ENCODE data around the gene LAMA3.
A peak's percentile ranks its signal among the peaks of the same experiment; 100 is the strongest.

The LAMA3 gene

DNA sequence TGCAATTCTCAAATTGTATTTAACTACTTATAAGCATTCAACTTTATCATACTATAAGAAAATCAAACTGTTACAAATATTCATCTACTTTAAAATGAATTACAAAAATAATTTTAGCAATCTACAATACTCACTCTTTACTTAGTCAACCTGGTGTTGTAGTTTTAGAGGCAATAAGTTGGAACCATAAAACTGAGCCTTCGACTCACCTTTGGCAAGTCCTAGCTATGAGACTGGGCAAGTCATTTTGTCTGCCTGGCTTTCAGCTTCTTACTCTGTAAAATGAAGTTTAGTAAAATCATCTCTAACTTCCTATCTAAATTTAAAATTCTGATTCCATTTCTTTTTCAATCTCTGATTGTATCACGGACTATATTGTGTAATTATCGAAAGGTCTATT lies 161.0 kb downstream of the LAMA3 start:
- DNase-seq (ENCODE audit: low read depth) = no peak

DNA sequence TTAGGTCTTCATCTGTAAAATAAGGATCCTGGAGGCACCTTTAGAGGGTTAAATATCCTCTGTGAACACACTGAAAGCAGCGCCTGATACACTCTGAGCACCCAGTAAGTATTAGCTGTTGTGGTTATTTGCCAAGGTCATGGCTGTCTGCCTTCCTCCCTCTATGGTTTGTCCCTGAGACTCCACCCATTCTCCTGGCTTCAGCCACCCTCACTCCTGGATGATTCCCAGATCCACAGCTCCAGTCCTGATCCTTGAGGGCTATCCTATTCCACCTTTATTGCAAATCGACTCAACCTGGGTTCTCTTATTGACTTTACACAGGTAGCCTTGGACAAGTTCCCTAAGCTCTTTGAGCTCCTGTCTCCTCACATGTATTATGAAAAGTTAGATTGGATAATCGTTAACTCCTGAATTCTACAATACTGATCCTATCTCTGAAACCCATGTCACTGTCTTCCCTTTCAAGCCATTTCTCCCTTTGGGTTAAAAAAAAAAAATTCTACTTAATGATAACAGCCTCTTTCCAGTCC lies 162.3 kb downstream of the LAMA3 start:
- no peak for DNase-seq (ENCODE audit: low read depth)

DNA sequence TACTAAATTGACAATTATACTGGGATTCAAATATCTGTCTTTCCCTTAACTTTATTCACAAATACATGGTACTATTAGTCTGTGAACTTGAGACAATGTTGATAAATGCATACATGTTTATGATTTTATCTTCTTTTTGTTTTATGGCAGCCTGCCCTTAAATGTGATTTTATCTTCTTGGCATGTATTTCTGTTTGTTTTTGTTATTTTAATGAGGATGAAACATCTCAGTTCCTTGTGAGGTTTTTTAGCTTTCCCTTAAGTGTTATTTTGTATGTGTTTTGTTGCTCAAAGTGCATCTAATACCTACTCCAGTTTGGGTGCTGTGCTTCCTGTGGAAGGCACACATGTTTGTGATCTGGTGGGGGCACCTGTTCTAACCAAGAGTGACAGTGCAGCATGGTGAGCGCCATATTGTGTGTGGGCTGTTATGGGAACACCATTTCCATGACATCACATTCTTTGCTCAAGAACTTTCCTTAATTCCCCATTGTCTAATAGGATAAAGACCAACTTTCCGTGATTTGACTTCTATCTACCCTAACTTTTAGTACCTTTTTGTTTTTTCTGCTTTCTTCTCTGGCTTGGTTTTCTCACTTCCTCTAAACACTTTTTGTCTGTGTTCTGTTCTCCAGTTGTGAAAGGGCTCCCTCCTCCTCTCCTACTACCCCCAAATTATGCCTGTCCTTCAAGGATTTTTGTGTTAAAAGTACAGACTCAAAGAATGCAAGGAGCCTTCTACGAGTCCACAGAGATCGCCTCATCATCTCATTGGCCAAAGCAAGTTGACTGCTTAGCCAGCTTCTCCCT lies 163.2 kb downstream of the LAMA3 start:
- DNase-seq (ENCODE audit: low read depth) = no peak

GRCh38 chr18:23853448-23854195 lies 164.4 kb downstream of the LAMA3 start:
- DNase-seq (ENCODE audit: low read depth) = no peak

DNA sequence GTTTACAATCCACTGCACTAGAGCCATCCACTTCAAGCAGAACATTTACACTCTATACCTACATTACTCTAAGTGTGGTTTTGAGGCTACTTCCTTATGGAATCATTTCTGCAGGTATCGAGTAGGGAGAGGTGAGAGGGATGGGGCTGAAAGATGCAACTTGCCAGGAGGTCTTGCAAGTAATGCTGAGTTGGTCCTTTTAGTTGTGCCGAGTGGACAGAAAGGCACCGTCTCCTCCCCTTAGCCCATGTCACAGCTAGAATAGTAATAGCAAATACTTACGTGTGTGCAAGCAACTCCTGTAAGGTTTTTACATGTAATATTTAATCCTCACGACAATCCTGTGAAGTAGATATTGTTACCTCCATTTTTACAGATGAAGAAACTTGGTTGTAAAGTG lies 166.5 kb downstream of the LAMA3 start:
- DNase-seq (ENCODE audit: low read depth) = no peak

DNA sequence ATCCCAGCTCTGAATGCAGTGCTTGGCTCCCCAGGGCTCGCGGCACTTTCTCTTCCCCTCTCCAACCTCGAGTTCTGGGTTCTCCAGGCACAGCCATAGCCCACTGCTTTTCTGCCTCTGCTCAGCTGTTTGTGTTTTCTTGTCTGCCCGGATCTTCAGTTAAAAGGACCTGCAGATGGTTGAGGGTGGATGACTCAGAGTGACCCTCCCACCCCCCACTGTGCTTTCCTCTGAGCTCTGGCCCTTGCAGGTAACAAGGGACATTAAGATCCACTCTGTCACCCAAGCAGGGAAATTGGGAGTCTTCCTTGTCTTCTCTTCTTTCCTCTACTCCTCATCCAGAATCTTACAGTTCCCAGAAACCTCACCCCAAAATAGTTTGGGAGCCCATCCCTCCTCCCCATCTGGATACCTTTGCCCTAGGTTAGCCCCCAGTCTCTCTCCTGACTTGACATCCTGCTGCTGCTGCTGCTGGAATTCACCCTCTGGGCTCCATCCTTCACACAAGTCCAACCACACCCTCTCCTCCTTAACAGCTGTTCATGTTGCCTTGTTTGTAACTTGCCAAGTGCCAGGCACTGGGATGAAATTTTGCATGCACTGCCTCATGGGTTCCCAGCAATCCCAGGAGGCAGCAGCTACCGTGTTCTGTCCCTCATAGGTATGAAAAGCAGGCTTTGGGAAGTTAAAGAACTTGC lies 167.4 kb downstream of the LAMA3 start:
- DNase-seq (ENCODE audit: low read depth) = peak; percentile 38

DNA sequence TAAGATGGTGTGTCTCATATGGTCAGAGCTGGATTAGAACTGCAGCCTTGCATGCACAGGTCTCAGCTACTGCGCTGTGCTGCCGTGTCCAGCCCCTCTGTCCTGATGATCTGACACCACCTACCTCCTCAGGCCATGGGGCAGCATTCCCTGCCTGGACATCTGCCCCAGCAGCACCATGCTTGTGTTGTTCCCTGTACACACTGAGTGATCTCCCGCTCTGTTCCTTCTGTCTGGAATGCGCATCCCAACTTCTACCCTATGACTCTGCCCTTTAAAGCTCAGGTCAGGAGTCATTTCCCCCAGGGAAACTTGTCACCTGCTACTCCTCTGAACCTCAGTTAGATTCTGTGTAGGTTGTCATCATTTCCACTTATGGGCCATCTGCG lies 167.9 kb downstream of the LAMA3 start:
- DNase-seq (ENCODE audit: low read depth) = no peak

DNA sequence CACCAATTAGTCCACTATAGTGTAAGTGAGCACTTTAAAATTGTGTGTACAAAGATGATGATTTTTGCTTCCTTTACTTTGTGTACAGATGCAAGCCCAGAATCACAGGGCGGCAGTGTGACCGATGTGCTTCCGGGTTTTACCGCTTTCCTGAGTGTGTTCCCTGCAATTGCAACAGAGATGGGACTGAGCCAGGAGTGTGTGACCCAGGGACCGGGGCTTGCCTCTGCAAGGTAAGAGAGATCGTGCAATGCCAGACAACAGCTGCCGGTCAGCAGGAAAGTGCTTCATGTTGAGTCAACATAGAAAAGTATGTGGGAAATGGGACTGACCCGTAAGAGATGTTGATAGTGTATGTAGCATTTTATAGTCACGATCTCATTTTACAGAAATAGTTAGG lies 168.5 kb downstream of the LAMA3 start:
- DNase-seq (ENCODE audit: low read depth) = peak; percentile 72

- no peak for DNase-seq (ENCODE audit: low read depth)
Observed at GRCh38 chr18:23859466-23860336, 170.4 kb downstream of the LAMA3 start.

DNA sequence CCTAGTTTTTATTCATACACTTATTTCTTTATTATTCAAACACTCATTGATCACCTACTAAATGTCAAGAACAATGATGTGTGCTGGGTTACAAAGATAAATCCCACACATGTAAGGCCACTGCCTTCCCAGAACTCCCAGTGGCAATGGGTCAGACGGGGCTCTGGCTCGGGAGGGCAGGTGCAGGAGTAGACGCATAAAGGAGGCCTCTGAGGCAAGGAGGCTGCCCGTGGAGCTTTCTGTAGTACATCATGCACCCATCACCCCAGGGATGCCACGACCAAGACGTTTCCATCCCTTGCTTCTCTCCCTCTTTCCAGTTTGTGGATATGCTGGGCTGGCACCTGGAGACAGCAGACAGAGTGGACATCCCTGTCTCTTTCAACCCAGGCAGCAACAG lies 172.1 kb downstream of the LAMA3 start:
- DNase-seq (ENCODE audit: low read depth) = no peak

DNA sequence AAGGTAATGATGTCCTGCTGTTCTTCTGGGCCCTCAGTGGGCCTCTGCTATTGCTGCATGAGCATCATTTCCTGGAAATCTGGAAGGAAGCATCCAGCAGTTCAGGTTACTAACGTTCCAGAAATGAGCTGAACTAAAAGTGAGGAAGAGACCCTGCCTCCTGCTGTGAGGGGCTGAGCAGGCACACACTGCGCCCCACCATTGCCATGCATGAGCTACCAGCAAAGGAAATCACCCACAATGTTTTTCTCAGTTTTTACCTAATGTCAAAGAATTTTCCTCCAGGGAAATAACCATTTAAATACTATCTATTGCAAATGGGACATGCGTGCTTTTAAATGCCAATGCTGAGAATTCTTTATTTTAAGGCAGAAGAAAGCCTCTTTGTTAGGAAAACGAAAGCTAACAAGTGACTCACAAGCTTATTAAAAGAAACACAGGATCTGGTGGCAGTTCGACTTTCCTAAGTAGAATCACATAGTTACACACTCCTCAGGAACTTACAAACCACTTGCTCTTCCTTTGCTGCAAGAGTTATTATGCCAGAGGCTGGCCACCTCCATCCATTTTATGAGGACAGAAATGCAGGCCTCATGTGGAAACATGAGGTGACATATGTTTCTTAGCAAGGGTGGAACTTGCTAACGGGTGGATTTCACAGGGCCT lies 172.7 kb downstream of the LAMA3 start:
- peak; percentile 91 for DNase-seq (ENCODE audit: low read depth)

GRCh38 chr18:23864624-23865023 lies 175.4 kb downstream of the LAMA3 start:
- no peak for DNase-seq (ENCODE audit: low read depth)

- DNase-seq (ENCODE audit: low read depth) = no peak
Observed at GRCh38 chr18:23867006-23867405, 177.8 kb downstream of the LAMA3 start.

GRCh38 chr18:23868136-23868785 lies 179.0 kb downstream of the LAMA3 start:
- no peak for DNase-seq (ENCODE audit: low read depth)

GRCh38 chr18:23870676-23871380 lies 181.6 kb downstream of the LAMA3 start:
- DNase-seq (ENCODE audit: low read depth) = no peak

DNA sequence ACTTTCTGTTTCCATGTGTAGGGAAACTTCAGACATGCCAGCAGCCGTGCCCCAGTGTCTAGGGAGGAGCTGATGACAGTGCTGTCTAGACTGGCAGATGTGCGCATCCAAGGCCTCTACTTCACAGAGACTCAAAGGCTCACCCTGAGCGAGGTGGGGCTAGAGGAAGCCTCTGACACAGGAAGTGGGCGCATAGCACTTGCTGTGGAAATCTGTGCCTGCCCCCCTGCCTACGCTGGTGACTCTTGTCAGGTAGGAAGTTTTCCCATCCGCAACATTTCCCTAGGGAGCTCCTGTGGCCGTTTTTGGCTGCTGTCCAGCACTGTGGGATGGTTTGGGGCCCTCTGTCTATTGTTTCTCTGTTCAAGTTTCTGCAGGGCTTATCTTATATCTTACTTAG lies 182.2 kb downstream of the LAMA3 start:
- peak; percentile 15 for DNase-seq (ENCODE audit: low read depth)

GRCh38 chr18:23872701-23873550 lies 183.7 kb downstream of the LAMA3 start:
- DNase-seq (ENCODE audit: low read depth) = no peak

DNA sequence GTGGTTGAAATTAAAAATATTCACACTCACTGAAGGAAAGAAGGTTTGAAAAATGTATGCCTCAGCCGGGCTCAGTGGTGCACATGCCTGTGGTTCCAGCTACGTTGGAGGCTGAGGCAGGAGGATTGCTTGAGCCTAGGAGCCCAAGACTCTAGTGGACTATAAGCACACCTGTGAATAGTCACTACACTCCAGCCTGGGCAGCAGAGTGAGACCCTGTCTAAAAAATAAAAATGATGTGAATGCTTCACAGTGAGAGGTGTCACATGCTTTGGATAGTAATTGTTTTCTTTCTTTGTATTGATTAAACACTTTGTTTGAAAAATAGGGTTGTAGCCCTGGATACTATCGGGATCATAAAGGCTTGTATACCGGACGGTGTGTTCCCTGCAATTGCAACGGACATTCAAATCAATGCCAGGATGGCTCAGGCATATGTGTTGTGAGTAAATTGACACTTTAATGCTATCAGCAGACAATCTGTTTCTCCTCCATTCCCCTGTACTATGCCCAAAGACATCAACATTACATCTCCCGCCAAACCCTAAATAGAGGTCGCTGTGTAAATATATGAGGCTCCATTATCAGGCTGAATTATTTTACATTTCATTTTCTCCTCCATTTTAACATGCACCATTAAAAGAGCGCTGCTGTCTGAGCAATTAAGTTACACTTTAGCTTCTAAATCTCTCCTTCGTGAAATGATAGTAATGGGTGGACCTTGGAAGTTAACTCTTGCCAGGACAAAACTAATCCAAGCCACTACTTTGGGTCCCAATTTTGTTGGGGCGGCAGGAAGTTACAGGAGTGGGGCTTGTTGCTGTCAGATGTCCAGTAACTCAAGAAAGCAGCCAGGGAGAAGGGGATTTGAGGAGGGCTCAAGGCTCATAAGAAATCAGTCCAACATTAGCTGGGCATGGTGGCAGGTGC lies 187.0 kb downstream of the LAMA3 start:
- DNase-seq (ENCODE audit: low read depth) = no peak
